H9 (cell line): ENCODE measurements around the gene SUPT20H. TPM values are rescaled to one million over a fixed set of nuclear protein-coding genes. Genes with fewer than 3 reads are reported as not detected.

Experiments used
- DNase-seq: peaks from one replicate; pipeline ENCODE4 v3.0.0-alpha.2; 2017
- H2AFZ ChIP-seq: one replicate; pipeline ENCODE4 v1.6.1; 2013; ENCODE audit warnings: mild to moderate bottlenecking, low read length, control low read depth, moderate library complexity
- H2AK5ac ChIP-seq: 2 replicates; pipeline ENCODE4 v1.6.1; 2013; ENCODE audit warnings: low read length, control low read depth, mixed read lengths; ENCODE audit not compliant: insufficient read length
- H2BK120ac ChIP-seq: one replicate; pipeline ENCODE4 v1.6.1; 2013; ENCODE audit warnings: low read depth, mild to moderate bottlenecking, low read length, control low read depth, inconsistent platforms; ENCODE audit not compliant: poor library complexity, severe bottlenecking
- H2BK12ac ChIP-seq: 2 replicates; pipeline ENCODE4 v1.6.1; 2013; ENCODE audit warnings: low read length, control low read depth, mixed read lengths, low read depth; ENCODE audit not compliant: insufficient read length
- H2BK15ac ChIP-seq: 2 replicates; pipeline ENCODE4 v1.6.1; 2013; ENCODE audit warnings: low read depth, low read length, control low read depth
- H2BK20ac ChIP-seq: one replicate; pipeline ENCODE4 v1.6.1; 2013; ENCODE audit warnings: low read depth, mild to moderate bottlenecking, low read length, control low read depth, inconsistent platforms; ENCODE audit not compliant: poor library complexity, severe bottlenecking
- H2BK5ac ChIP-seq: 2 replicates; pipeline ENCODE4 v1.6.1; 2013; ENCODE audit warnings: low read length, control low read depth, mixed read lengths; ENCODE audit not compliant: insufficient read length
- H3K14ac ChIP-seq: 2 replicates; pipeline ENCODE4 v1.6.1; 2013; ENCODE audit warnings: low read length, control low read depth; ENCODE audit not compliant: insufficient read depth
- H3K18ac ChIP-seq: 2 replicates; pipeline ENCODE4 v1.6.1; 2013; ENCODE audit warnings: low read depth, mild to moderate bottlenecking, mixed read lengths, low read length, control low read depth; ENCODE audit not compliant: insufficient read length
- H3K23ac ChIP-seq: 2 replicates; pipeline ENCODE4 v1.6.1; 2013; ENCODE audit warnings: low read length, control low read depth, mixed read lengths, low read depth; ENCODE audit not compliant: insufficient read length
- H3K23me2 ChIP-seq: 2 replicates; pipeline ENCODE4 v1.6.1; 2013; ENCODE audit warnings: low read depth, mild to moderate bottlenecking, mixed read lengths, low read length, control low read depth; ENCODE audit not compliant: insufficient read length, poor library complexity, severe bottlenecking
- H3K27ac ChIP-seq: 2 replicates; pipeline ENCODE4 v1.5.1; 2013; ENCODE audit warnings: low read length, control low read depth, mixed read lengths, low read depth; ENCODE audit not compliant: insufficient read length
- H3K27me3 ChIP-seq: 2 replicates; pipeline ENCODE4 v1.6.1; 2013; ENCODE audit warnings: low read length, control low read depth, inconsistent platforms; ENCODE audit not compliant: insufficient read depth
- H3K4ac ChIP-seq: 2 replicates; pipeline ENCODE4 v1.6.1; 2013; ENCODE audit warnings: low read depth, mild to moderate bottlenecking, control low read depth, inconsistent platforms, low read length, moderate library complexity
- H3K4me1 ChIP-seq: 2 replicates; pipeline ENCODE4 v1.6.1; 2013; ENCODE audit warnings: low read length, control low read depth, inconsistent platforms; ENCODE audit not compliant: insufficient read depth
- H3K4me2 ChIP-seq: 2 replicates; pipeline ENCODE4 v1.6.1; 2013; ENCODE audit warnings: low read length, control low read depth, mixed read lengths; ENCODE audit not compliant: insufficient read length, insufficient read depth
- H3K56ac ChIP-seq: 2 replicates; pipeline ENCODE4 v1.6.1; 2013; ENCODE audit warnings: low read depth, mild to moderate bottlenecking, mixed read lengths, low read length, control low read depth; ENCODE audit not compliant: insufficient read length
- H3K79me1 ChIP-seq: 2 replicates; pipeline ENCODE4 v1.6.1; 2013; ENCODE audit warnings: low read depth, mild to moderate bottlenecking, moderate library complexity, low read length, control low read depth, inconsistent platforms; ENCODE audit not compliant: insufficient read depth, poor library complexity, severe bottlenecking
- H3K79me2 ChIP-seq: 2 replicates; pipeline ENCODE4 v1.6.1; 2013; ENCODE audit warnings: low read length, control low read depth, inconsistent platforms; ENCODE audit not compliant: insufficient read depth
- H3K9ac ChIP-seq: 2 replicates; pipeline ENCODE4 v1.6.1; 2013; ENCODE audit warnings: low read length, control low read depth, mixed read lengths; ENCODE audit not compliant: insufficient read length; ENCODE audit errors: extremely low read depth
- H3K9me3 ChIP-seq: one replicate; pipeline ENCODE4 v1.6.1; 2013; ENCODE audit warnings: low read depth, low read length, inconsistent platforms; ENCODE audit not compliant: control insufficient read depth
- H3T11ph ChIP-seq: one replicate; pipeline ENCODE4 v1.6.1; 2013; ENCODE audit warnings: mild to moderate bottlenecking, low read length, control low read depth, inconsistent platforms
- H4K20me1 ChIP-seq: one replicate; pipeline ENCODE4 v1.6.1; 2013; ENCODE audit not compliant: control insufficient read depth, insufficient read length, insufficient read depth
- H4K5ac ChIP-seq: 2 replicates; pipeline ENCODE4 v1.6.1; 2013; ENCODE audit warnings: low read depth, mild to moderate bottlenecking, mixed read lengths, low read length, control low read depth; ENCODE audit not compliant: insufficient read length
- H4K8ac ChIP-seq: replicated peaks from 2 replicates; pipeline ENCODE4 v1.6.1; 2013; ENCODE audit warnings: low read length, control low read depth, mixed read lengths, low read depth; ENCODE audit not compliant: insufficient read length
- H4K91ac ChIP-seq: 2 replicates; pipeline ENCODE4 v1.6.1; 2013; ENCODE audit warnings: low read depth, mild to moderate bottlenecking, moderate library complexity, mixed read lengths, low read length, control low read depth; ENCODE audit not compliant: insufficient read length
- H3K27ac Mint-ChIP-seq, 3 experiments: 2 replicates in 2 of 3; 3 replicates in 1 of 3; pipeline ENCODE4 v1.8.0; 2020 to 2021; ENCODE audit warnings: mixed read lengths in 3 of 3, mild to moderate bottlenecking in 1 of 3, moderate library complexity in 1 of 3
- H3K27me3 Mint-ChIP-seq: 2 replicates; pipeline ENCODE4 v1.8.0; 2021; ENCODE audit warnings: low read depth, mild to moderate bottlenecking, moderate library complexity, mixed read lengths
- H3K36me3 Mint-ChIP-seq, 3 experiments: 2 replicates in 2 of 3; 3 replicates in 1 of 3; pipeline ENCODE4 v1.8.0; 2020 to 2021; ENCODE audit warnings: low read depth in 3 of 3, mixed read lengths in 3 of 3; ENCODE audit not compliant: insufficient read depth in 1 of 3
- H3K4me1 Mint-ChIP-seq, 2 experiments: 2 replicates each; pipeline ENCODE4 v1.8.0; 2020; ENCODE audit warnings: mixed read lengths in 2 of 2
- H3K4me3 Mint-ChIP-seq, 2 experiments: 2 replicates in 1 of 2; 3 replicates in 1 of 2; pipeline ENCODE4 v1.8.0; 2020 to 2021; ENCODE audit warnings: mild to moderate bottlenecking in 2 of 2, mixed read lengths in 2 of 2, moderate library complexity in 1 of 2
- H3K9me3 Mint-ChIP-seq, 2 experiments: 2 replicates in 1 of 2; 3 replicates in 1 of 2; pipeline ENCODE4 v1.8.0; 2020; ENCODE audit warnings: mild to moderate bottlenecking in 2 of 2, mixed read lengths in 2 of 2, moderate library complexity in 1 of 2
- CTCF ChIP-seq: fragments of 200-600 bp; sonication (generic); conservative IDR thresholded peaks from 3 replicates; pipeline ENCODE4 v1.8.0; 2021; ENCODE audit warnings: antibody characterized with exemption, mild to moderate bottlenecking
- WGBS: extraction: QIAGEN DNeasy Blood & Tissue Kit; methylation state at CpG from one replicate; pipeline ENCODE4 v1.1.7; 2013; ENCODE audit warnings: missing lambda C conversion rate, low lambda C conversion rate, mixed read lengths; ENCODE audit not compliant: insufficient read length; ENCODE audit errors: extremely low coverage; 5-methylcytosine and 5-hydroxymethylcytosine counted together
- total RNA-seq: library from RNA; stranded (reverse); gene quantifications from 2 replicates; pipeline ENCODE4 v1.2.1, GENCODE V29; 2021

SUPT20H gene
- total RNA-seq, 1 experiment from 2014 or later, result 59.5 TPM

- H2AK5ac ChIP-seq, result no peak overlapping the region
- Mint-ChIP-seq H3K4me1 (peaks cover 25 to 26% of the 10 kb centered on the region in 2 experiments), H3K4me3 (no peak overlapping the region), H3K36me3 (peaks cover 0 to 6% (median 0%) of the 10 kb centered on the region in 3 experiments; a peak in 2 of 7 replicates), H3K27ac (no peak overlapping the region), H3K9me3 (peaks cover 2 to 4% of the 10 kb centered on the region in 2 experiments; a peak in 2 of 5 replicates), H3K27me3 (no peaks in the 10 kb centered on the region; the same call in 1 of the 2 replicates)
- no peak overlapping the region for H3K27ac ChIP-seq
- H3K27me3 ChIP-seq, result no peaks in the 10 kb centered on the region
- no peaks in the 10 kb centered on the region for H3K9me3 ChIP-seq
- H2BK5ac ChIP-seq, result no peak overlapping the region
- WGBS, result no CpG with 5 or more reads among the region's 4 CpGs
- H3K4me1 ChIP-seq, result peaks cover 3% of the 10 kb centered on the region; the same call in 1 of the 2 replicates
- H3K4ac ChIP-seq, result no peak overlapping the region
- no peak overlapping the region for H3K14ac ChIP-seq
- H4K20me1 ChIP-seq, result no peaks in the 10 kb centered on the region
- H4K8ac ChIP-seq, result no peak overlapping the region
- no peak overlapping the region for H3K9ac ChIP-seq
- no peaks in the 10 kb centered on the region for H3K79me1 ChIP-seq
- no peak overlapping the region for H2AFZ ChIP-seq
- no peak overlapping the region for H2BK12ac ChIP-seq
- H3K23ac ChIP-seq, result no peak overlapping the region
- H2BK20ac ChIP-seq, result no peak overlapping the region
- H2BK120ac ChIP-seq, result no peak overlapping the region
- no peak for TF ChIP-seq CTCF
- H3K18ac ChIP-seq, result no peak overlapping the region
- H3K4me2 ChIP-seq, result no peak overlapping the region
- H4K91ac ChIP-seq, result no peak overlapping the region
- H3K23me2 ChIP-seq, result no peaks in the 10 kb centered on the region
- H4K5ac ChIP-seq, result no peak overlapping the region
- no peak for DNase-seq
- H3K56ac ChIP-seq, result no peak overlapping the region
- no peaks in the 10 kb centered on the region for H3K79me2 ChIP-seq
- no peak overlapping the region for H2BK15ac ChIP-seq
- H3T11ph ChIP-seq, result no peak overlapping the region
Observed at GRCh38 chr13:37102896-37103295, 43.4 kb upstream of the SUPT20H start.
